NCI-H345 treated with DMSO at 0.1 percent for 48 hours (cell line): Measurements from ENCODE around the gene TLCD4.
"Not testable (repeated sequence)": the region's sequence is repeated elsewhere in the genome, so short reads cannot be mapped to it uniquely, and the experiment has no call there.

Experiments used
- DNase-seq: peaks from one replicate; lab custom pipeline; 2025; ENCODE audit not compliant: unreplicated experiment; lab: John Stamatoyannopoulos, UW

The TLCD4 gene

GRCh38 chr1:95145493-95145892 is 28.3 kb downstream of the TLCD4 start:
- no peak for DNase-seq

GRCh38 chr1:95146637-95147036 is 29.5 kb downstream of the TLCD4 start:
- no peak for DNase-seq

- no peak for DNase-seq
These were observed 36.9 kb downstream of the TLCD4 start for GRCh38 chr1:95154096-95154495.

GRCh38 chr1:95165569-95165968 is 48.4 kb downstream of the TLCD4 start:
- DNase-seq: not testable (repeated sequence)
